IMR-90 (cell line): ENCODE data around the gene GAPVD1. TPM values are rescaled to one million over a fixed set of nuclear protein-coding genes. Genes with fewer than 3 reads are reported as not detected.

Source experiments
- ATAC-seq: fragments of 200-7000 bp; cut with Tn5 transposase; 2 replicates; pipeline ENCODE4 v1.9.1; 2020; ENCODE audit warnings: low read depth, mild to moderate bottlenecking, moderate library complexity
- BruUV-seq: library from RNA; stranded (reverse); fragments of 400-500 nt; replicated peaks from 2 replicates; lab custom pipeline; 2021; lab: Mats Ljungman, UMichigan
- CTCF ChIA-PET: fragments of 300-600 bp; formaldehyde crosslinking; extraction: SDS; loops from one replicate; lab custom pipeline; 2021; ENCODE audit warnings: antibody characterized with exemption; lab: Yijun Ruan, JAX
- POLR2A ChIA-PET: fragments of 300-600 bp; sonication (Branson Sonifier 250); formaldehyde crosslinking; loops from one replicate; lab custom pipeline; 2022; ENCODE audit warnings: antibody characterized with exemption; ENCODE audit not compliant: unreplicated experiment; lab: Charles Lee
- DNase-seq: peaks from one replicate; pipeline ENCODE4 v3.0.0; 2013
- H2AFZ ChIP-seq: replicated peaks from 2 replicates; pipeline ENCODE3; 2013; ENCODE audit warnings: low read length, mild to moderate bottlenecking; ENCODE audit not compliant: poor library complexity
- H2AK5ac ChIP-seq: 2 replicates; pipeline ENCODE4 v1.6.1; 2013; ENCODE audit warnings: low read depth, low read length, inconsistent platforms
- H2AK9ac ChIP-seq: replicated peaks from 2 replicates; pipeline ENCODE3; 2013; ENCODE audit warnings: mild to moderate bottlenecking, low read depth, low read length, moderate library complexity; ENCODE audit not compliant: poor library complexity
- H2BK120ac ChIP-seq: 2 replicates; pipeline ENCODE4 v1.6.1; 2013; ENCODE audit warnings: low read depth, low read length, inconsistent platforms
- H2BK15ac ChIP-seq: 3 replicates; pipeline ENCODE4 v1.6.1; 2013; ENCODE audit warnings: low read depth, low read length, inconsistent platforms
- H2BK20ac ChIP-seq: 2 replicates; pipeline ENCODE4 v1.6.1; 2013; ENCODE audit warnings: low read depth, mild to moderate bottlenecking, inconsistent platforms, low read length, moderate library complexity
- H2BK5ac ChIP-seq: 2 replicates; pipeline ENCODE4 v1.6.1; 2013; ENCODE audit warnings: mild to moderate bottlenecking, low read depth, low read length, inconsistent platforms; ENCODE audit not compliant: poor library complexity, severe bottlenecking
- H3K14ac ChIP-seq: replicated peaks from 2 replicates; pipeline ENCODE4 v1.6.1; 2013; ENCODE audit warnings: low read depth, low read length, inconsistent platforms
- H3K18ac ChIP-seq: 2 replicates; pipeline ENCODE4 v1.6.1; 2013; ENCODE audit warnings: low read depth, low read length, control low read depth
- H3K23ac ChIP-seq: 2 replicates; pipeline ENCODE4 v1.6.1; 2013; ENCODE audit warnings: low read depth, low read length, inconsistent platforms
- H3K27ac ChIP-seq: 2 replicates; pipeline ENCODE4 v1.5.1; 2013; ENCODE audit warnings: mild to moderate bottlenecking, control low read depth, low read length; ENCODE audit not compliant: insufficient read depth
- H3K27me3 ChIP-seq: 2 replicates; pipeline ENCODE4 v1.6.1; 2013; ENCODE audit warnings: low read length; ENCODE audit not compliant: control insufficient read depth, insufficient read depth
- H3K36me3 ChIP-seq: 2 replicates; pipeline ENCODE4 v1.6.1; 2013; ENCODE audit warnings: low read length, mixed read lengths; ENCODE audit not compliant: control insufficient read depth, insufficient read depth
- H3K4ac ChIP-seq: 2 replicates; pipeline ENCODE4 v1.6.1; 2013; ENCODE audit warnings: low read depth, low read length, inconsistent platforms
- H3K4me1 ChIP-seq: 2 replicates; pipeline ENCODE4 v1.6.1; 2013; ENCODE audit warnings: low read length, mixed read lengths; ENCODE audit not compliant: control insufficient read depth, insufficient read depth
- H3K4me2 ChIP-seq: 2 replicates; pipeline ENCODE4 v1.6.1; 2013; ENCODE audit warnings: low read depth, mild to moderate bottlenecking, control low read depth, low read length, moderate library complexity
- H3K4me3 ChIP-seq: 2 replicates; pipeline ENCODE4 v1.5.1; 2013; ENCODE audit warnings: low read depth, mild to moderate bottlenecking, control low read depth, low read length, moderate library complexity; ENCODE audit not compliant: insufficient read depth
- H3K56ac ChIP-seq: 2 replicates; pipeline ENCODE4 v1.6.1; 2013; ENCODE audit warnings: low read length, inconsistent platforms; ENCODE audit not compliant: insufficient read depth; ENCODE audit errors: extremely low read depth
- H3K79me1 ChIP-seq, 2 experiments: 2 replicates each; pipeline ENCODE4 v1.6.1; 2013; ENCODE audit warnings: low read length in 2 of 2, inconsistent platforms in 1 of 2, low read depth in 1 of 2
- H3K9ac ChIP-seq: 2 replicates; pipeline ENCODE4 v1.6.1; 2013; ENCODE audit warnings: low read depth, low read length, control low read depth
- H3K9me1 ChIP-seq: 2 replicates; pipeline ENCODE4 v1.6.1; 2013; ENCODE audit warnings: low read length, inconsistent platforms; ENCODE audit not compliant: insufficient read depth
- H3K9me3 ChIP-seq: 2 replicates; pipeline ENCODE4 v1.6.1; 2013; ENCODE audit warnings: low read length; ENCODE audit not compliant: control insufficient read depth, insufficient read depth
- H4K20me1 ChIP-seq: 2 replicates; pipeline ENCODE4 v1.6.1; 2013; ENCODE audit warnings: low read length, inconsistent platforms; ENCODE audit not compliant: insufficient read depth
- H4K5ac ChIP-seq: 2 replicates; pipeline ENCODE4 v1.6.1; 2013; ENCODE audit warnings: mild to moderate bottlenecking, low read depth, low read length, control low read depth
- H4K8ac ChIP-seq, 2 experiments: 2 replicates each; pipeline ENCODE4 v1.6.1; 2013; ENCODE audit warnings: low read depth in 2 of 2, low read length in 2 of 2, control low read depth in 1 of 2, inconsistent platforms in 1 of 2
- H4K91ac ChIP-seq: 2 replicates; pipeline ENCODE4 v1.6.1; 2013; ENCODE audit warnings: low read depth, low read length, inconsistent platforms; ENCODE audit not compliant: insufficient read depth
- BHLHE40 ChIP-seq: fragments of 150-350 bp; IDR thresholded peaks from 2 replicates; pipeline ENCODE4 v1.6.1; 2016; ENCODE audit warnings: mild to moderate bottlenecking, low read depth, low read length
- CEBPB ChIP-seq: IDR thresholded peaks from 2 replicates; pipeline ENCODE4 v1.6.1; 2012; ENCODE audit warnings: low read depth, low read length, improper control_type of control experiment
- CHD1 ChIP-seq: IDR thresholded peaks from 2 replicates; pipeline ENCODE4 v1.6.1; 2012; ENCODE audit warnings: low read depth, low read length, improper control_type of control experiment
- FOS ChIP-seq: fragments of 150-350 bp; IDR thresholded peaks from 2 replicates; pipeline ENCODE4 v1.6.1; 2016; ENCODE audit warnings: low read depth, low read length
- MXI1 ChIP-seq: IDR thresholded peaks from 2 replicates; pipeline ENCODE4 v1.6.1; 2012; ENCODE audit warnings: low read depth, mild to moderate bottlenecking, low read length, moderate library complexity, borderline replicate concordance
- NFE2L2 ChIP-seq: fragments of 150-350 bp; IDR thresholded peaks from 2 replicates; pipeline ENCODE4 v1.6.1; 2016; ENCODE audit warnings: low read depth, mild to moderate bottlenecking, low read length
- RAD21 ChIP-seq: IDR thresholded peaks from 2 replicates; pipeline ENCODE4 v1.6.1; 2012; ENCODE audit warnings: low read length, improper control_type of control experiment
- RFX5 ChIP-seq: IDR thresholded peaks from 2 replicates; pipeline ENCODE4 v1.8.0; 2012; ENCODE audit warnings: low read depth, mild to moderate bottlenecking, low read length, moderate library complexity
- SMC3 ChIP-seq: fragments of 150-350 bp; IDR thresholded peaks from 2 replicates; pipeline ENCODE4 v1.6.1; 2016; ENCODE audit warnings: low read depth, mild to moderate bottlenecking, antibody characterized with exemption, low read length, moderate library complexity
- USF2 ChIP-seq: fragments of 150-350 bp; IDR thresholded peaks from 2 replicates; pipeline ENCODE4 v1.6.1; 2017; ENCODE audit warnings: mild to moderate bottlenecking, antibody characterized with exemption, low read length, low read depth
- WGBS, 2 experiments: methylation state at CpG; one replicate each; pipeline versions ENCODE4 v1.1.5 to v1.1.7; 2013; ENCODE audit warnings: missing lambda C conversion rate in 2 of 2; ENCODE audit not compliant: insufficient read length in 1 of 2; ENCODE audit errors: extremely low coverage in 2 of 2; 5-methylcytosine and 5-hydroxymethylcytosine counted together
- dilution Hi-C: fragments of 300-500 bp; cut with HindIII; formaldehyde crosslinking; loops from one replicate; pipeline ENCODE4 v1.14.3; 2018; ENCODE audit warnings: low sequenced_read_pairs; ENCODE audit not compliant: unreplicated experiment
- in situ Hi-C: fragments of 300-500 bp; cut with MboI; formaldehyde crosslinking; loops from 3 replicates; pipeline ENCODE4 v1.14.3; 2019; ENCODE audit warnings: low sequenced_read_pairs, inconsistent platforms, mixed read lengths
- intact Hi-C: fragments of 100-400 bp; cut with micrococcal nuclease; formaldehyde crosslinking; loops from 2 replicates; pipeline ENCODE4 v1.10.0; 2022
- polyA plus RNA-seq, 3 experiments: library from polyadenylated mRNA; depleted of rRNA; stranded (reverse); fragments of >200 nt; gene quantifications; 2 replicates each; pipeline ENCODE4 v1.2.3, GENCODE V29; 2012; ENCODE audit warnings: low replicate concordance in 1 of 3
- total RNA-seq: library from RNA; depleted of rRNA; stranded (reverse); fragments of >200 nt; gene quantifications from 2 replicates; pipeline ENCODE4 v1.2.3, GENCODE V29; 2012
- TF ChIP-seq, protein P1 (sequence below): conservative IDR thresholded peaks from 2 replicates; pipeline ENCODE4 v1.5.1; 2012; ENCODE audit warnings: mild to moderate bottlenecking, low read depth, low read length, improper control_type of control experiment

Gene GAPVD1
- total and polyA plus RNA-seq, 2 of the 4 experiments (the other 2 are of a cell fraction), result 13.8 to 50.9 TPM

GRCh38 chr9:125271081-125271480 is 9.5 kb downstream of the GAPVD1 start:
- no peak overlapping the region for H2BK120ac ChIP-seq
- H3K9me3 ChIP-seq, result no peaks in the 10 kb centered on the region
- no peak overlapping the region for H4K5ac ChIP-seq
- H3K79me1 ChIP-seq, result peaks cover 14 to 56% of the 10 kb centered on the region in 2 experiments; a peak in 3 of 4 replicates
- in situ Hi-C loops (no loop called here), dilution Hi-C loops (no loop called here), intact Hi-C loops (no loop called here)
- CTCF ChIA-PET, result no interaction called here
- ATAC-seq (no peak), DNase-seq (no peak)
- TF ChIP-seq BHLHE40 (no peak), RFX5 (no peak), SMC3 (no peak), RAD21 (no peak), CHD1 (no peak), NFE2L2 (no peak), CEBPB (no peak), USF2 (no peak), FOS (no peak), MXI1 (no peak)
- TF ChIP-seq, protein P1, sequence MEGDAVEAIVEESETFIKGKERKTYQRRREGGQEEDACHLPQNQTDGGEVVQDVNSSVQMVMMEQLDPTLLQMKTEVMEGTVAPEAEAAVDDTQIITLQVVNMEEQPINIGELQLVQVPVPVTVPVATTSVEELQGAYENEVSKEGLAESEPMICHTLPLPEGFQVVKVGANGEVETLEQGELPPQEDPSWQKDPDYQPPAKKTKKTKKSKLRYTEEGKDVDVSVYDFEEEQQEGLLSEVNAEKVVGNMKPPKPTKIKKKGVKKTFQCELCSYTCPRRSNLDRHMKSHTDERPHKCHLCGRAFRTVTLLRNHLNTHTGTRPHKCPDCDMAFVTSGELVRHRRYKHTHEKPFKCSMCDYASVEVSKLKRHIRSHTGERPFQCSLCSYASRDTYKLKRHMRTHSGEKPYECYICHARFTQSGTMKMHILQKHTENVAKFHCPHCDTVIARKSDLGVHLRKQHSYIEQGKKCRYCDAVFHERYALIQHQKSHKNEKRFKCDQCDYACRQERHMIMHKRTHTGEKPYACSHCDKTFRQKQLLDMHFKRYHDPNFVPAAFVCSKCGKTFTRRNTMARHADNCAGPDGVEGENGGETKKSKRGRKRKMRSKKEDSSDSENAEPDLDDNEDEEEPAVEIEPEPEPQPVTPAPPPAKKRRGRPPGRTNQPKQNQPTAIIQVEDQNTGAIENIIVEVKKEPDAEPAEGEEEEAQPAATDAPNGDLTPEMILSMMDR, result no peak
- no peak overlapping the region for H3K56ac ChIP-seq
- no CpG with 5 or more reads among the region's 5 CpGs for WGBS, 2 experiments
- H4K8ac ChIP-seq, result no peak overlapping the region
- H2BK15ac ChIP-seq, result no peak overlapping the region
- BruUV-seq, result no TSS peak
- no peak overlapping the region for H2BK5ac ChIP-seq
- no peak overlapping the region for H3K23ac ChIP-seq
- no peak overlapping the region for H3K4ac ChIP-seq
- no peak overlapping the region for H3K27ac ChIP-seq
- no peak overlapping the region for H3K14ac ChIP-seq
- H3K18ac ChIP-seq, result no peak overlapping the region
- no peak overlapping the region for H3K9ac ChIP-seq
- no peak overlapping the region for H3K4me2 ChIP-seq
- no peak overlapping the region for H3K4me3 ChIP-seq
- no peaks in the 10 kb centered on the region for H3K27me3 ChIP-seq
- H3K4me1 ChIP-seq, result peaks cover 3% of the 10 kb centered on the region
- H4K20me1 ChIP-seq, result peaks cover 36% of the 10 kb centered on the region
- peak overlapping the region; percentile 62; the same call in 1 of the 2 replicates for H2AK5ac ChIP-seq
- no peak overlapping the region for H2AFZ ChIP-seq
- no peak overlapping the region; the same call in 1 of the 2 replicates for H4K91ac ChIP-seq
- POLR2A ChIA-PET, result no interaction called here
- peaks cover 4% of the 10 kb centered on the region for H3K9me1 ChIP-seq
- peaks cover 1% of the 10 kb centered on the region; the same call in 1 of the 2 replicates for H3K36me3 ChIP-seq
- no peak overlapping the region for H2BK20ac ChIP-seq
- H2AK9ac ChIP-seq, result no peak overlapping the region
